Measurements from ENCODE around the gene POU6F2. TPM values are rescaled to one million over a fixed set of nuclear protein-coding genes. Genes with fewer than 3 reads are reported as not detected.

The POU6F2 gene
- total RNA-seq, 1 experiment from 2014 or later, result not detected

DNA sequence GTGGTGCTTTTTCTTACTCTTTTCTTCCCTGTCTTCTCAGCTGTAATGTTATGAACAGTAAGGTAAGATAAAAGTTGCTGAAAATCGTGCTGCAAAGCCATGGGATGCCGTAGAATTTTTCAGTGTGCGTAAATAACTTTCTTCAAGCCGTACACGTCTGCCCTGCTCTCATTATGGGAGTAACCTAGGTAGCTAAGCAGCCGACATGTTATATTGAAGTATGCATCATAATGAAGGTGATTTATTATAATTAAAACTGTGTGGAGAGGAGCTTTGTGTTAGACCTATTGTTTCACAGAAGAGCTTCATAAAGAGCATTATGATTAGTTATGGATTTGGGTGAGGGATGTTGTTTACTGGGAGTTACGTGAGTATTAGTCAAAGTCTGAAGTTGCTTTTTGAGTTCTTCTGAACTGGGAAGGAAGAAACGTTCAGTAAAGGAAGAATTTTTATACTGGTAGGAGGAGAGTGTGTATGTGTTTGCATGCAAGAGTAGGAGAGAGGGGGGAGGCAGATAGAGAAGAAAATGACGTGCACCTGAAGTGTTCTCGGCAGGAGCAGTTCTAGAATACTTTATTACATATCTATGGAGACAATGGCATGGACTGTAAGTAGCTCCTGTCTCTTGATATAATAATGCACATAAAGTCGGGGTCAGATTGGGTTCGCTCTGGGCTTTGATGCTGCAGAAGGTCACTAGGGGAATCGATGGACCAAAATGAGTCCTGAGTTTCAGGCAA lies 56.3 kb downstream of the POU6F2 start:
- no TSS peak for BruUV-seq (replicated peaks)
- no peak for TF ChIP-seq EZH2 (IDR thresholded peaks at IDR 0.05; ENCODE audit: borderline replicate concordance, low read depth, low read length, poor library complexity, severe bottlenecking)
- TF ChIP-seq, protein P1, sequence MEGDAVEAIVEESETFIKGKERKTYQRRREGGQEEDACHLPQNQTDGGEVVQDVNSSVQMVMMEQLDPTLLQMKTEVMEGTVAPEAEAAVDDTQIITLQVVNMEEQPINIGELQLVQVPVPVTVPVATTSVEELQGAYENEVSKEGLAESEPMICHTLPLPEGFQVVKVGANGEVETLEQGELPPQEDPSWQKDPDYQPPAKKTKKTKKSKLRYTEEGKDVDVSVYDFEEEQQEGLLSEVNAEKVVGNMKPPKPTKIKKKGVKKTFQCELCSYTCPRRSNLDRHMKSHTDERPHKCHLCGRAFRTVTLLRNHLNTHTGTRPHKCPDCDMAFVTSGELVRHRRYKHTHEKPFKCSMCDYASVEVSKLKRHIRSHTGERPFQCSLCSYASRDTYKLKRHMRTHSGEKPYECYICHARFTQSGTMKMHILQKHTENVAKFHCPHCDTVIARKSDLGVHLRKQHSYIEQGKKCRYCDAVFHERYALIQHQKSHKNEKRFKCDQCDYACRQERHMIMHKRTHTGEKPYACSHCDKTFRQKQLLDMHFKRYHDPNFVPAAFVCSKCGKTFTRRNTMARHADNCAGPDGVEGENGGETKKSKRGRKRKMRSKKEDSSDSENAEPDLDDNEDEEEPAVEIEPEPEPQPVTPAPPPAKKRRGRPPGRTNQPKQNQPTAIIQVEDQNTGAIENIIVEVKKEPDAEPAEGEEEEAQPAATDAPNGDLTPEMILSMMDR (conservative IDR thresholded peaks at IDR 0.05; ENCODE audit: low read depth, low read length), result no peak
- POLR2A ChIA-PET (ENCODE audit: low non-redundant PET), result no interaction called here
- CTCF ChIA-PET, result no interaction called here
- Histone ChIP-seq H3K4me1 (ENCODE audit: insufficient read depth, low read length, poor library complexity, severe bottlenecking) (no peaks in the 10 kb centered on the region), H3K36me3 (ENCODE audit: insufficient read depth, low read length, poor library complexity, severe bottlenecking) (no peaks in the 10 kb centered on the region), H3K27ac (ENCODE audit: low read depth, low read length, poor library complexity, severe bottlenecking) (no peak overlapping the region), H3K4me3 (ENCODE audit: low read depth, low read length, poor library complexity, severe bottlenecking) (no peak overlapping the region), H3K27me3 (replicated peaks; ENCODE audit: insufficient read depth, low read depth, low read length, poor library complexity) (peaks cover 29% of the 10 kb centered on the region), H3K9me3 (ENCODE audit: low read depth, low read length, poor library complexity, severe bottlenecking) (no peaks in the 10 kb centered on the region)
- intact Hi-C loops (cut with micrococcal nuclease; ENCODE audit: unreplicated experiment), result no loop called here
- DNase-seq (ENCODE audit: low spot score), result no peak

DNA sequence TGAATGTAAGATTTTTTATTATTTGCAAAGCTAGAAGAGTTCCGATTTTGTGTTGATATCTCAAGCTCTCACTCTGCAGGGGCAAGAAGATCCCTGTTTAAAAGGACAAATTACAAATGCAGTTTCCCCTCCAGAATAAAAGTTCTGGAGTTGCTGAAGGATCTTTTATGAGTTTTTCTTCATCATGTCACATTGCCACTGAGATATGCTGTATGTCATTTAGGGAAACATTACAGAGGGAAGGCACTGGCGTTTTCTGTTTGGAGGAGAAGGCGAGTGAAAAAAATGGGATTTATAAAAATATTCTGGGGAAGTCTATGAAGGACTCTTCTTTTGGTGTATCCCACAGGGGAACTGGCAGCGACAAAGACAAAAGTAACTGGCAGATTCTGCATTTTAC lies 57.4 kb downstream of the POU6F2 start:
- DNase-seq (ENCODE audit: low spot score), result no peak
- intact Hi-C loops (cut with micrococcal nuclease; ENCODE audit: unreplicated experiment), result no loop called here
- CTCF ChIA-PET, result no interaction called here

DNA sequence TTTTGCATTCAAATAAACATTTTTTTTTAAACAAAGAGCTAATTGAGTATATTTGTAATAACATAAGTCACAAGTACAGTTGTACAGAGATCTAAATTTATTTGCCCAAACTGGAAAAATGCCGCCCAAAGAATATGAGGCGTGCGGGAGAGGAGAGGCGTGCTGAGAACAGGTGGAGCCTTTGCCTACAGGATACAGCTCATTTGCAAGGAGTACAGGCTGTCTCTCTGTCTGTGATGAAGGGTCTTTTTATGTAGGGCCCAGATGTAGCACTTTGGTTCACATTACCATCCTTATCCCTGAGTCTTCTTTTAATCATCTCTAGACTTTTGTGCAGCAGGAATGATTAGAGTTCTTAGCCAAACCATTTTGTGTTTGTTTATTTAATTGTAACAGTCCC lies 58.2 kb downstream of the POU6F2 start:
- Histone ChIP-seq H3K9me3 (ENCODE audit: low read depth, low read length, poor library complexity, severe bottlenecking) (no peaks in the 10 kb centered on the region), H3K36me3 (ENCODE audit: insufficient read depth, low read length, poor library complexity, severe bottlenecking) (no peaks in the 10 kb centered on the region), H3K4me3 (ENCODE audit: low read depth, low read length, poor library complexity, severe bottlenecking) (no peak overlapping the region), H3K4me1 (ENCODE audit: insufficient read depth, low read length, poor library complexity, severe bottlenecking) (no peaks in the 10 kb centered on the region), H3K27ac (ENCODE audit: low read depth, low read length, poor library complexity, severe bottlenecking) (no peak overlapping the region), H3K27me3 (replicated peaks; ENCODE audit: insufficient read depth, low read depth, low read length, poor library complexity) (peaks cover 29% of the 10 kb centered on the region)
- BruUV-seq (replicated peaks), result no TSS peak
- CTCF ChIA-PET, result no interaction called here
- no peak for DNase-seq (ENCODE audit: low spot score)
- POLR2A ChIA-PET (ENCODE audit: low non-redundant PET), result no interaction called here
- intact Hi-C loops (cut with micrococcal nuclease; ENCODE audit: unreplicated experiment), result no loop called here
- TF ChIP-seq, protein P1 (conservative IDR thresholded peaks at IDR 0.05; ENCODE audit: low read depth, low read length), result no peak
- TF ChIP-seq EZH2 (IDR thresholded peaks at IDR 0.05; ENCODE audit: borderline replicate concordance, low read depth, low read length, poor library complexity, severe bottlenecking), result no peak

More for the DNA sequence above, 57.4 kb downstream of the POU6F2 start:
- H3K4me1 ChIP-seq (ENCODE audit: insufficient read depth, low read length, poor library complexity, severe bottlenecking), result no peaks in the 10 kb centered on the region
- peaks cover 29% of the 10 kb centered on the region for H3K27me3 ChIP-seq (replicated peaks; ENCODE audit: insufficient read depth, low read depth, low read length, poor library complexity)
- no peaks in the 10 kb centered on the region for H3K36me3 ChIP-seq (ENCODE audit: insufficient read depth, low read length, poor library complexity, severe bottlenecking)
- TF ChIP-seq, protein P1 (conservative IDR thresholded peaks at IDR 0.05; ENCODE audit: low read depth, low read length), result no peak
- no peak for TF ChIP-seq EZH2 (IDR thresholded peaks at IDR 0.05; ENCODE audit: borderline replicate concordance, low read depth, low read length, poor library complexity, severe bottlenecking)
- BruUV-seq (replicated peaks), result no TSS peak
- H3K4me3 ChIP-seq (ENCODE audit: low read depth, low read length, poor library complexity, severe bottlenecking), result no peak overlapping the region
- H3K27ac ChIP-seq (ENCODE audit: low read depth, low read length, poor library complexity, severe bottlenecking), result no peak overlapping the region
- no peaks in the 10 kb centered on the region for H3K9me3 ChIP-seq (ENCODE audit: low read depth, low read length, poor library complexity, severe bottlenecking)
- POLR2A ChIA-PET (ENCODE audit: low non-redundant PET), result no interaction called here

All from A673 (cell line).